KG1 (cell line): ENCODE measurements around the gene HDDC2.

Experiments used
- DNase-seq: peaks from one replicate; lab custom pipeline; 2025; lab: John Stamatoyannopoulos, UW

HDDC2 gene, protein sequence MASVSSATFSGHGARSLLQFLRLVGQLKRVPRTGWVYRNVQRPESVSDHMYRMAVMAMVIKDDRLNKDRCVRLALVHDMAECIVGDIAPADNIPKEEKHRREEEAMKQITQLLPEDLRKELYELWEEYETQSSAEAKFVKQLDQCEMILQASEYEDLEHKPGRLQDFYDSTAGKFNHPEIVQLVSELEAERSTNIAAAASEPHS

GRCh38 chr6:125301435-125302391 lies at the start of gene HDDC2:
HDDC2 (minus strand) TSS chr6:125301967; CDS start chr6:125301932, 35 bp downstream.
- no peak for DNase-seq

DNA sequence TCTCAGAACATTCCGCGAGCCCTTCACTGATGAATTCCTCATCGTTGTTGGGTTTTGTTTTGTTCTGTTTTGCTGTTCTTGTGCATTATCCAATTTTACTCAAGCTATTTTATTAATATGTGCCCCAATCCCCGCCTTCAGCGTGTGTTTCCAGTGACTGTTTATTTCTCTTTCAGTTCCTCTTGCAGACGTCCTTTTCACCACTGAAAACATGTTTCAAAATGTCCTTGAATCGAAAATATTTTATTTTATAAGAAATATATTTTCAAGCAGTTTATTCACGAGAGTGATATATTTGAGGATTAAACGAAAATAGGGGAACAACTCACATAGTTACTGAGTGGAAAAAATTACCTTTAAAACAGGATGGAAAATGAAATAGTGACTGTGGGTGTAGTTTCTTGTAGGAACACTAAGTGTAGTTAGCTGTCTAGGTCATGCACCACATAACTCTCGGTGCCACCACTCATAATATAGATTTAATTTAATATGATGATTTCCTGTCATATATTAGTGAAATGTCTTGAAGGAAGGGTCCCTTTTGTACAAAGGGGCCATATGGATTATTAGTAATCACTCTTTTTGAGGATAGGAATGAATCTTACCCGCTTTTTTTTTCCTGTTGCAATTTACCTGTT lies 45.3 kb upstream of the HDDC2 start:
- DNase-seq = no peak

- peak; percentile 79 for DNase-seq
Measured at GRCh38 chr6:125346201-125346925, 44.6 kb upstream of the HDDC2 start.

GRCh38 chr6:125341460-125341859 lies 39.7 kb upstream of the HDDC2 start:
- no peak for DNase-seq

GRCh38 chr6:125340991-125341390 lies 39.2 kb upstream of the HDDC2 start:
- DNase-seq = no peak

DNA sequence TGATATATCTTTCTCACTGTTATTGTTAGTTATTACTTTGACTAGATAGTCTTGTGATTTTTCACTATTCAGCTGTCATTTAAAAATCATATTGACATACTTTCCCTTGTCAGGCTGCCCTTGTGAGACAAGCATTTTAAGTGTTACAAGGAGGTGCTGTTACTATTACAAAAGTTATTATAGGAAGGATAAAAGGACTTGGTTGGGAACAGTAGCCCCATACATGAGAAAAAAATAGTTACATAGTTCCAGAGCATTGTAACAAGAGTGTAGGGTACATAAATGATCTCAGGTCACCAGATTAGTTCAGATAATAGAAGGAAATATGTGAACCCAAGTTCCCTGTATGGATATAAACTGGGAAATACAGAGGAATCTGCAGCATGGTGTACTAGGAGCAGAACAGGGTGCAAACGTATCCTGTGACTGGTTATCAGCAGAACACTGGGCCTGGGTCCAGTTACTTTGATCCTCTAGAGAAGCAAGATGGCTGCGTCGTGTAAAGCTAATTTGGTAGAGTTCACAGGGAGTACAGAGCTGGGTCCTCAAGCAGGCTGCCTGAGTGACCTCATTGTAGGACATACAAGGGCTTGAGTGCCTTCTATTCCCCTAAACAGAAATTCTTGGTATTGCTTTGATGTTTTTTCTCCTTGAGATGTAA lies 38.5 kb upstream of the HDDC2 start:
- DNase-seq = no peak

GRCh38 chr6:125339653-125340052 lies 37.9 kb upstream of the HDDC2 start:
- no peak for DNase-seq

- DNase-seq = no peak
Measured at GRCh38 chr6:125338381-125338780, 36.6 kb upstream of the HDDC2 start.

GRCh38 chr6:125337706-125338105 lies 35.9 kb upstream of the HDDC2 start:
- no peak for DNase-seq

GRCh38 chr6:125332664-125333063 lies 30.9 kb upstream of the HDDC2 start:
- no peak for DNase-seq

- no peak for DNase-seq
Measured at GRCh38 chr6:125325586-125325985, 23.8 kb upstream of the HDDC2 start.

DNA sequence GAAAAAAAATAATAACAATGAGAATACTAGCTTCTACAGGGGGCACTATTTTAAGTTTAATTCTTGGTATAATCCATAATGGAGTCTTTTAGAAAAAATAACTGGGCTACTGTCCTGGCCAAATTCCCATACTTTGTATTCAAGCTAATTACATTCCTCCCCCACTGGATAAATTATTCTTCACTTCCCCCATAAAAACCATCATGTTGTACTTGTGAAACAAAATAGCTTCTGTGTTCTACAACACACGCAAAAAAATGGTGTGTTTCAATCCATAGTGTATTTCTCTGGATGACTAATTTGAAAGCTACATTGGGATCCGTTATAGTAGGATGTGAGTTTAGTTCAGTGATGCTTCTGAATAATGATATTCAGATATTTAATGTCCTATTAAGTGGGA lies 21.6 kb upstream of the HDDC2 start:
- DNase-seq = no peak

- no peak for DNase-seq
Measured at GRCh38 chr6:125316621-125317020, 14.9 kb upstream of the HDDC2 start.

DNA sequence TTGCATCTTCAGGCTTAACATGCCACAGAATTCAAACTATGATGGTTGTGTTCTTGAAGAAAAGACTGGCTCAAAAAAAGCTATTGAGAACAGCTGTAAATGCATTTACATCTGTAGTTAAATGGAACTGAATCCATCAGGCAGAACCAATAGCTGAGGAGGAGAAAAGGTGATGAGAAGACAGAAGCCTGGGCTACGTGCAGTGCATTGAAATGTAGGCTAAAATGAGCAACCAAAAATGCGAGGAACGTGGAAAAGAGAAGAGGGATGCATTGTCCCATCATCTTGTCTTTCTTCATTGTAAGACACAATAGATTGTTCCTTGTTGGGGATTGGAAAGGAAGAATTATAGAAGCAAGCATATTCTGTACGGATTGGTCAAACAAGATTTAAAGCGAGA lies 13.8 kb upstream of the HDDC2 start:
- no peak for DNase-seq

- DNase-seq = peak; percentile 59
Measured at GRCh38 chr6:125314009-125314581, 12.3 kb upstream of the HDDC2 start.

DNA sequence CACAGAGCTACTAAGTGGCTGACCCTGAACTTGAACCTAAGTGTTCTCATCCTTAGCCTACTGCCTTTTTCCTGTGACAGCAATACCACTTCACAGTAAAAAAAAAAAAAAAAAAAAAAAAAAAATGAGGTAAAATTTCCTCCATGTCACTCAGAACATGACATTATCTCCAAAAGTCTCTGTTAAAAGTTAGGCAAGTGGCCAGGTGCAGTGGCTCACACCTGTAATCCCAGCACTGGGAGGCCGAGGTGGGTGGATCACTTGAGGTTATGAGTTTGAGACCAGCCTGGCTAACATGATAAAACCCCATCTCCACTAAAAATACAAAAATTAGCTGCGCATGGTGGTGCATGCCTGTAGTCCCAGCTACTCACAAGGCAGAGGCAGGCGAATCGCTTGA lies 11.2 kb upstream of the HDDC2 start:
- no peak for DNase-seq

DNA sequence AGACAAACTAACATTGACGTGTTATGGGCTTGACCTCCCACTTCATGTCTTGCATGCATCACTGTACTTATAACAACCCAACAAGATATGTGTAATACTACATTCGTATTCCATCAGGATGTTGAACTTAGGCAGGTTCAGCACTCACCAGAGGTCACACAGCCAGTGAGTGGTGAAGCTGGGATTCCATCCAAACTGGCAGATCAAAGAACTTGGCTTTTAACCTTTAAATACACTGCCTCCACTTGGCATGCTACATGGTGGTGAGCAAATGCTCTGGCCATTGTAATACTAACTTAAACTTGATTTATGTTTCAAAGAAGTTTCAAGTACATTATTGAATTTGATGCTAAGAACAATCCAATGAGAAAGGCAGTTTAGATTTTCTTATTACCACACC lies 10.7 kb upstream of the HDDC2 start:
- no peak for DNase-seq

GRCh38 chr6:125310994-125311649 lies 9.4 kb upstream of the HDDC2 start:
- DNase-seq = peak; percentile 26

GRCh38 chr6:125307964-125308615 lies 6.3 kb upstream of the HDDC2 start:
- DNase-seq = no peak

DNA sequence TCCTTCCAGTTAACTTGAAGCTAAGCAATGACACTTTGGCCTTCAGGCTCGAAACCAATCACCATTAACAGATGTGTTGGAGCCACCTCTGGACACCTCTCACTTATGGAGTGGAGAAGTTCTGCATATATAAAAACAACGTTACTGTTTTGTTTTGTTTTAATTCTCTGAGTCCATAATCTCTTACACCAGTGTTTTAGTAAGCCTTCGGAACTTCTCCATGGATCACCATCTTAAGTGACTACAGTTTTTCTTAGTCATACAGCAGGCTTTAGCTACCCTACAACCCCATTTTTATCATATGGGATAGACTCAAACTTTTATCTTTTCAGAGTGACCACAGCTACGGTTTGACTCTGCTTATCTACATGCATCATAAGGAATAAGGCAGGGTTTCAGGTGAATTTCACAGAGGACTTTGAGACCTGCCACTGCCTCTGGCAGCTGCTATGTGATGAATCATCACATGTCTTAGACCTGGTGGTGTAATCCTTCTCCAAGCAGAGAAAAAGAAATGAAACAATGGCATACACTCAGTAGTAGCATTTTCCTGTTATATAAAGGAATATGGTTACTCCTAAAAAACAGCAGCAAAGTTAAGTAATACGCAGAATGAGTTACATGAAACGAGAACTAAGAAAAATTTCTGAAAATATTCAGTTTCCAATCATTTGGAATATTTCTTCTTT lies 5.5 kb upstream of the HDDC2 start:
- DNase-seq = no peak
